Mucosa of descending colon (tissue), 3 donors: ENCODE measurements around the gene UFD1. TPM values are rescaled to one million over a fixed set of nuclear protein-coding genes. Genes with fewer than 3 reads are reported as not detected.

Experiments used
- ATAC-seq: fragments of 200-7000 bp; cut with Tn5 transposase; one replicate; pipeline ENCODE4 v1.9.1; 2020; ENCODE audit warnings: mild to moderate bottlenecking, moderate library complexity
- DNase-seq, 3 donors: peaks; one replicate each; pipeline ENCODE4 v3.0.0-alpha.2; 2020
- H3K36me3 ChIP-seq: fragments of 200-600 bp; one replicate; pipeline ENCODE4 v1.8.0; 2021; ENCODE audit warnings: low read depth, mild to moderate bottlenecking
- H3K4me1 ChIP-seq: fragments of 200-600 bp; one replicate; pipeline ENCODE4 v1.8.0; 2021; ENCODE audit warnings: low read depth, mild to moderate bottlenecking
- H3K4me3 ChIP-seq: fragments of 200-600 bp; one replicate; pipeline ENCODE4 v1.8.0; 2021; ENCODE audit warnings: mild to moderate bottlenecking
- H3K9me3 ChIP-seq: fragments of 200-600 bp; one replicate; pipeline ENCODE4 v1.8.0; 2021; ENCODE audit warnings: mild to moderate bottlenecking
- intact Hi-C, 2 donors: fragments of 100-400 bp; cut with DNase I in 1 of 2; cut with micrococcal nuclease in 1 of 2; formaldehyde crosslinking; loops; one replicate each; pipeline versions ENCODE4 v1.11.0 to v1.11.1; 2022; cut with DNase I, micrococcal nuclease
- total RNA-seq, 3 donors: library from RNA; stranded (reverse); fragmentation: NEBNext Ultra II Directional in 2 of 3; extraction: Animal tissue kit (Norgen Biotek cat#: 25700) in 2 of 3; gene quantifications; one replicate each; pipeline versions ENCODE4 v1.2.1 to v1.2.4, GENCODE V29; 2021 to 2023
- TF ChIP-seq, protein P1 (sequence below): fragments of 200-600 bp; IDR thresholded peaks from one replicate; pipeline ENCODE4 v1.8.0; 2022; ENCODE audit warnings: antibody characterized with exemption, mild to moderate bottlenecking
- donor health status: DM: no; HTN: no; CAD: no; lungs with moderate emphysema.
- donor health status: DM: no; HTN: no; CAD: no.
- donor health status: DM: no; HTN: yes; CAD: no.

The UFD1 gene
- total RNA-seq, 3 donors from 2014 or later, result 48.5 to 71.0 (median 49.9) TPM

DNA sequence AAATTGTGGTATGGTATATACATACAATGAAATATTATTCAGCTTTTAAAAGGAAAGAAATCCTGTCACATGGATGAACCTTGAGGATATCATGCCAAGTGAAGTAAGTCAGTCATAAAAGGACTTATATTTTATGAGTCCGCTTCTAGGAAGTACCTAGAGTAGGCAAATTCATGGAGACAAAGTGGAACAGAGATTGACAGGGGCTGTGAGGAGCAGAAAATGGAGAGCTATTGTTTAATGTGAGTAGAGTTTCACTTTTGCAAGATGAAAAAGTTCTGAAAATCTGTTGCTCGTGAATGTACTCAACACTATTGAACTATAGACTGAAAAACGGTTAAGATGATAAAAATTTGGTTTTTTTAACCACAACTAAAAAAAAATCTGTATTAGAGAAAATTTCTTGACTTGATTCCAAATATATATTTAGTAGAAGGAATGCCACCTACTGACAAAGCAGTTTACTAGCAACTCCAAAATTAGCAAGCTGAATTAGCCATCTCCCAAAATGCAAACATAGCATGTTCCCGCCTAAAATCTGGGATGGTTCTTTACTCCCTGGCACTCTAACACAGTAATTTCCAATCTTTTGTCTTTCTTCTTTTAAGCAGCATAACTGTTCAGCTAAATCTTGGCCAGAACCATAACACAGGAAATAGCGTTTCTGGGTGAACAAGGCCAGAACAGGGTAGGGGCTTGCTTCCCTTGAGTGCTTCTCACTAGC, 1.5 kb downstream of the UFD1 start:
- ATAC-seq, result no peak
- Histone ChIP-seq H3K4me1 (peaks cover 13% of the 10 kb centered on the region), H3K9me3 (no peaks in the 10 kb centered on the region), H3K4me3 (no peak overlapping the region), H3K36me3 (peaks cover under 1% of the 10 kb centered on the region)
- intact Hi-C loops, result no loop called here
- no peak for DNase-seq
- TF ChIP-seq, protein P1, sequence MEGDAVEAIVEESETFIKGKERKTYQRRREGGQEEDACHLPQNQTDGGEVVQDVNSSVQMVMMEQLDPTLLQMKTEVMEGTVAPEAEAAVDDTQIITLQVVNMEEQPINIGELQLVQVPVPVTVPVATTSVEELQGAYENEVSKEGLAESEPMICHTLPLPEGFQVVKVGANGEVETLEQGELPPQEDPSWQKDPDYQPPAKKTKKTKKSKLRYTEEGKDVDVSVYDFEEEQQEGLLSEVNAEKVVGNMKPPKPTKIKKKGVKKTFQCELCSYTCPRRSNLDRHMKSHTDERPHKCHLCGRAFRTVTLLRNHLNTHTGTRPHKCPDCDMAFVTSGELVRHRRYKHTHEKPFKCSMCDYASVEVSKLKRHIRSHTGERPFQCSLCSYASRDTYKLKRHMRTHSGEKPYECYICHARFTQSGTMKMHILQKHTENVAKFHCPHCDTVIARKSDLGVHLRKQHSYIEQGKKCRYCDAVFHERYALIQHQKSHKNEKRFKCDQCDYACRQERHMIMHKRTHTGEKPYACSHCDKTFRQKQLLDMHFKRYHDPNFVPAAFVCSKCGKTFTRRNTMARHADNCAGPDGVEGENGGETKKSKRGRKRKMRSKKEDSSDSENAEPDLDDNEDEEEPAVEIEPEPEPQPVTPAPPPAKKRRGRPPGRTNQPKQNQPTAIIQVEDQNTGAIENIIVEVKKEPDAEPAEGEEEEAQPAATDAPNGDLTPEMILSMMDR, result no peak

DNA sequence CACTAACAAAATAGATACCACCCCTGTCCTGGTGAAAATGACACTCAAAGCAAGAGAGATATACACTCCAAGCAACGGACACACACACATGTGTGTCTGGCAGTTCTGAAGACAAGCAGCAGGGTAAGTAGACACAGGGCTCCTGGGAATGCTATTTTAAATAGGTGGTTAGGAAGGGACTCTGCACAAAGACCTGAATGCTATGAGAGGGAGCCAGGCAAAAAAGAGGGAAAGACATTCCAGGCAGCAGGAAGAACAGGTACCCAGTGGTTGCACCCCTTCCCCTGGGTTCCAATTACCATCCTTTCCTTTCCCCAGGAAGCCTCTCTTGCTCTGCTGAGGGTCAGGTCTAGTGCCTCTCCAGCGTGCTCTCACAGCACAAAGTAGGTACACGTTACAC, 3.0 kb downstream of the UFD1 start:
- ATAC-seq, result no peak
- intact Hi-C loops, result no loop called here
- H3K36me3 ChIP-seq, result peaks cover 12% of the 10 kb centered on the region

DNA sequence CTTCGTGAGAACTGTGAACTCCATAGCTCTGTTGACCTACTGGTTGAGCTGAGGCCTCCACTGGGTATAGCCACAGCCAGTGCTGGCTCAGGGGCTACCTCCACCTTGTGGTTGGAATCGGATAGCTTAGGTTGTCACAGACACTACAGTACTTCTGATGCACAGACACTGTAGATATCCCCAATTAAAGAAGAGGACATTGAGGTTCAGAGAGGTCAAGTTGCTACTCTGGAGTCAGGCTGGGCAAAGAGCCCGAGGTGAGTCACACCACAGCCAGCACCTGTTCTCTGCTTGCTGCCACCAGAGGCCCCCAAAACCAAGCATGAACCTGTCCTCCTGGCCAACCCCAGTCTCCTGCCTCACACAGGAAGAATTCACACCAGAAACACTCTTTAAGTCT, 5.4 kb downstream of the UFD1 start:
- H3K36me3 ChIP-seq, result peaks cover 12% of the 10 kb centered on the region
- peaks cover 10% of the 10 kb centered on the region for H3K4me1 ChIP-seq
- TF ChIP-seq, protein P1, result no peak
- H3K9me3 ChIP-seq, result no peaks in the 10 kb centered on the region
- H3K4me3 ChIP-seq, result no peak overlapping the region
- DNase-seq, result no peak
- ATAC-seq, result no peak
- intact Hi-C loops, result no loop called here

More for the DNA sequence above, 3.0 kb downstream of the UFD1 start:
- peaks cover 13% of the 10 kb centered on the region for H3K4me1 ChIP-seq
- no peaks in the 10 kb centered on the region for H3K9me3 ChIP-seq
- no peak for DNase-seq
- no peak overlapping the region for H3K4me3 ChIP-seq
- TF ChIP-seq, protein P1, result no peak

DNA sequence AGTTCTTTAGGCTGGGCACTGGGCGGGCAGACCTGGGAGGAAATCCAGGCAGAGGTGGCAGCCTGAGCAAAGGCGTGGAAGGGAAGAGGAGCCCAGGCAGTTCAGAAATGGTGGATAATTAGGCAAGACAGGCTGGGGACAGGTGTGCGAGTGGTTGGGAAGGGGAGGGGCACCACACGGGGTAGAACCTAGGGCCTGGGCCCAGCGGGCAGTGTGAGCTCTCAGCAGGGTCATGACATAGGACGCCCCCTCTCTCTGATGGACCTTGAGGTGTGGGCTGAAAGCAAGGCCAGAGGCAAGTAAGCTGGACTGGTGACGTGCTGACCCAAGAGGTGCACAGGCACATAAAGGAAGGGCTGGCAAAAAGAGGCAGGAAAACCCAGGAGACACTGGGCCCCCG, 6.8 kb downstream of the UFD1 start:
- ATAC-seq, result no peak

DNA sequence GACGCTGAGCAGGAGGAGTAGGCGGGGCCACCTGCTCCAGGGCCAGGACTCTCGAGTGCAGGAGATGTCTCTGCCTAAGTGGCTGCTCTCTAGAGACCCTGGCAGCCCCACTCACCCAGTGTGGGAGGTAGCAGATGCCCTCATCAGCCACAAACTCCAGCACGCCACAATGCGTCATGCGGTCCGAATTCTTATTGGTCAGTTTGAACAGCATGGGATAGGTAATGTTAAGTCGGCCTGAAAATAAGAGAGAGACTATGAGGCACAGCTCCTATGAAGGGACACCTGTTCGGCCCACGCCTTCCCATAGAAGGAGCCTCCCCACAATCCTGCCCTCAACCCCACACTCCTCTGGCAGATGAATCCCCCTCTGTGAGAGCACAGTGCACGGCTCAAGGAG, 7.4 kb downstream of the UFD1 start:
- Histone ChIP-seq H3K4me3 (no peak overlapping the region), H3K9me3 (no peaks in the 10 kb centered on the region), H3K4me1 (no peaks in the 10 kb centered on the region), H3K36me3 (peaks cover 20% of the 10 kb centered on the region)
- intact Hi-C loops, result no loop called here
- DNase-seq, result no peak
- TF ChIP-seq, protein P1, result no peak
- no peak for ATAC-seq

More for the DNA sequence above, 6.8 kb downstream of the UFD1 start:
- Histone ChIP-seq H3K9me3 (no peaks in the 10 kb centered on the region), H3K36me3 (peaks cover 16% of the 10 kb centered on the region), H3K4me1 (peaks cover 2% of the 10 kb centered on the region), H3K4me3 (no peak overlapping the region)
- TF ChIP-seq, protein P1, result no peak
- intact Hi-C loops, result no loop called here
- DNase-seq, result no peak

DNA sequence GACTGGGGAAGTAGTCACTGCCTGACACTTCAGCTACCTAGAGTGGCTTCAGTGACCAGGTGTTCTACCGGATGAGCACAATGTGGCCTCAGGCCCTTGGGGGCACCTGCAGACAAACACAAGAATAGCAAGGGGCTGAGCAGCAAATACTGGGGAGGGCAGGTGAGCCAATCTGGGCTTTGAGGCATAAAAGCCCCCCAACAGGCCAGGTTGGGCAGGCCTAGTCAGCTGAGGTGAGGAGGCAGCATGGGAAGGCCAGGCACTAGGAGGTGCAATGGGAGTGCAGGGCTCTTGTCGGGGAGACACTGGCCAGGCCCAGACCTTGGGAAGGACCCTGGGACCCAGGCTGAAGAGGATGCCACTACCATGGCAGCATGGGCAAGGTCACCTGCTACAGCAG, 9.0 kb downstream of the UFD1 start:
- H3K9me3 ChIP-seq, result no peaks in the 10 kb centered on the region
- intact Hi-C loops, result no loop called here
- ATAC-seq (no peak), DNase-seq (no peak)
- peaks cover 29% of the 10 kb centered on the region for H3K36me3 ChIP-seq
- TF ChIP-seq, protein P1, result no peak
- no peak overlapping the region for H3K4me3 ChIP-seq
- H3K4me1 ChIP-seq, result no peaks in the 10 kb centered on the region
